IMR-90 (cell line): ENCODE results near the gene OR6B1.

Experiments
- BHLHE40 ChIP-seq: fragments of 150-350 bp; IDR thresholded peaks from 2 replicates; pipeline ENCODE4 v1.6.1; 2016; ENCODE audit warnings: mild to moderate bottlenecking, low read depth, low read length
- CEBPB ChIP-seq: IDR thresholded peaks from 2 replicates; pipeline ENCODE4 v1.6.1; 2012; ENCODE audit warnings: low read depth, low read length, improper control_type of control experiment
- CHD1 ChIP-seq: IDR thresholded peaks from 2 replicates; pipeline ENCODE4 v1.6.1; 2012; ENCODE audit warnings: low read depth, low read length, improper control_type of control experiment
- MAZ ChIP-seq: IDR thresholded peaks from 2 replicates; pipeline ENCODE4 v1.6.1; 2012; ENCODE audit warnings: low read depth, mild to moderate bottlenecking, low read length, improper control_type of control experiment, moderate library complexity, borderline replicate concordance
- MXI1 ChIP-seq: IDR thresholded peaks from 2 replicates; pipeline ENCODE4 v1.6.1; 2012; ENCODE audit warnings: low read depth, mild to moderate bottlenecking, low read length, moderate library complexity, borderline replicate concordance
- NFE2L2 ChIP-seq: fragments of 150-350 bp; IDR thresholded peaks from 2 replicates; pipeline ENCODE4 v1.6.1; 2016; ENCODE audit warnings: low read depth, mild to moderate bottlenecking, low read length
- POLR2A ChIP-seq: IDR thresholded peaks from 2 replicates; pipeline ENCODE4 v1.6.1; 2012; ENCODE audit warnings: mild to moderate bottlenecking, low read depth, low read length
- RAD21 ChIP-seq: IDR thresholded peaks from 2 replicates; pipeline ENCODE4 v1.6.1; 2012; ENCODE audit warnings: low read length, improper control_type of control experiment
- RCOR1 ChIP-seq: IDR thresholded peaks from 2 replicates; pipeline ENCODE4 v1.6.1; 2012; ENCODE audit warnings: mild to moderate bottlenecking, low read length, improper control_type of control experiment; ENCODE audit not compliant: insufficient replicate concordance
- TF ChIP-seq, protein P1 (sequence below): conservative IDR thresholded peaks from 2 replicates; pipeline ENCODE4 v1.5.1; 2012; ENCODE audit warnings: mild to moderate bottlenecking, low read depth, low read length, improper control_type of control experiment

DNA sequence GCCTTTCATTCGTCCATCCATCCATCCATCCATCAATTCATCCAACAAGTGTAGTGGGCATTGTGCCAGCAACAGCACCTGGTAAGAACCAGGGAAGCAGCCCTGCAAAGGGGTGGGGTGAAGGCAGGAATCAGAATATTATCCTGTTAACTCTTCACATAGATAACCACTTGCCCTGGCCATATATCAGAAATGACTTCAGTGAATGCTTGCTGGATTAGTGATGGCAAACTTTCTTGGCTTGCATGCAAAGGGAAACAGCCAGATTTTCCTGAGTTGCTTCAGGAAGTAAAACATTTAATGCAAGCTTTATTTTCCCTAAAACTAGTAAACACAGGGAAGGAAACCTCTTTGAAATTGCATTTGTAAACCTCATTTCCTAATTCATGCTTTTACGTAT, 49.4 kb downstream of the OR6B1 start:
- TF ChIP-seq, protein P1, sequence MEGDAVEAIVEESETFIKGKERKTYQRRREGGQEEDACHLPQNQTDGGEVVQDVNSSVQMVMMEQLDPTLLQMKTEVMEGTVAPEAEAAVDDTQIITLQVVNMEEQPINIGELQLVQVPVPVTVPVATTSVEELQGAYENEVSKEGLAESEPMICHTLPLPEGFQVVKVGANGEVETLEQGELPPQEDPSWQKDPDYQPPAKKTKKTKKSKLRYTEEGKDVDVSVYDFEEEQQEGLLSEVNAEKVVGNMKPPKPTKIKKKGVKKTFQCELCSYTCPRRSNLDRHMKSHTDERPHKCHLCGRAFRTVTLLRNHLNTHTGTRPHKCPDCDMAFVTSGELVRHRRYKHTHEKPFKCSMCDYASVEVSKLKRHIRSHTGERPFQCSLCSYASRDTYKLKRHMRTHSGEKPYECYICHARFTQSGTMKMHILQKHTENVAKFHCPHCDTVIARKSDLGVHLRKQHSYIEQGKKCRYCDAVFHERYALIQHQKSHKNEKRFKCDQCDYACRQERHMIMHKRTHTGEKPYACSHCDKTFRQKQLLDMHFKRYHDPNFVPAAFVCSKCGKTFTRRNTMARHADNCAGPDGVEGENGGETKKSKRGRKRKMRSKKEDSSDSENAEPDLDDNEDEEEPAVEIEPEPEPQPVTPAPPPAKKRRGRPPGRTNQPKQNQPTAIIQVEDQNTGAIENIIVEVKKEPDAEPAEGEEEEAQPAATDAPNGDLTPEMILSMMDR: no peak
- TF ChIP-seq MAZ (no peak), POLR2A (no peak), RAD21 (no peak), CHD1 (no peak), BHLHE40 (no peak), MXI1 (no peak), NFE2L2 (no peak), RCOR1 (no peak), CEBPB (no peak)
